Spinal cord (tissue), 10 donors: ENCODE data around the gene CPN2. TPM values are rescaled to one million over a fixed set of nuclear protein-coding genes. Genes with fewer than 3 reads are reported as not detected.

Source experiments
- DNase-seq, 6 donors: peaks; one replicate each; pipeline versions ENCODE4 v3.0.0 to v3.0.0-alpha.2; 2013 to 2015; ENCODE audit warnings: low spot score in 6 of 6, low read depth in 4 of 6
- H3K27ac ChIP-seq: one replicate; pipeline ENCODE4 v1.5.1; 2013; ENCODE audit warnings: low read depth, low read length, control low read depth
- H3K27me3 ChIP-seq: one replicate; pipeline ENCODE4 v1.6.1; 2013; ENCODE audit warnings: low read length; ENCODE audit not compliant: control insufficient read depth, insufficient read depth
- H3K36me3 ChIP-seq: one replicate; pipeline ENCODE4 v1.6.1; 2013; ENCODE audit warnings: low read length; ENCODE audit not compliant: control insufficient read depth, insufficient read depth
- H3K4me1 ChIP-seq: one replicate; pipeline ENCODE4 v1.6.1; 2013; ENCODE audit warnings: low read length; ENCODE audit not compliant: control insufficient read depth, insufficient read depth
- H3K4me3 ChIP-seq: one replicate; pipeline ENCODE4 v1.5.1; 2013; ENCODE audit warnings: low read depth, low read length, control low read depth
- H3K9me3 ChIP-seq: one replicate; pipeline ENCODE4 v1.6.1; 2013; ENCODE audit warnings: low read length; ENCODE audit not compliant: control insufficient read depth, insufficient read depth
- WGBS: methylation state at CpG from one replicate; pipeline ENCODE4 v1.1.5; 2013; ENCODE audit warnings: missing lambda C conversion rate; ENCODE audit not compliant: insufficient coverage; 5-methylcytosine and 5-hydroxymethylcytosine counted together
- polyA plus RNA-seq, 2 donors: library from polyadenylated mRNA; unstranded; fragments of 120-200 nt; gene quantifications; one replicate each; pipeline ENCODE4 v1.2.1, GENCODE V29; 2013; ENCODE audit not compliant: insufficient read length in 2 of 2
- total RNA-seq, 2 donors: library from RNA; depleted of rRNA in 1 of 2; stranded (reverse); fragments of 120-200 nt in 1 of 2; fragments of >200 nt in 1 of 2; gene quantifications; one replicate each; pipeline versions ENCODE4 v1.2.3 to v1.2.4, GENCODE V29; 2013 to 2014
- donor health status: healthy.

CPN2 gene
- total and polyA plus RNA-seq, 4 donors: not detected

DNA sequence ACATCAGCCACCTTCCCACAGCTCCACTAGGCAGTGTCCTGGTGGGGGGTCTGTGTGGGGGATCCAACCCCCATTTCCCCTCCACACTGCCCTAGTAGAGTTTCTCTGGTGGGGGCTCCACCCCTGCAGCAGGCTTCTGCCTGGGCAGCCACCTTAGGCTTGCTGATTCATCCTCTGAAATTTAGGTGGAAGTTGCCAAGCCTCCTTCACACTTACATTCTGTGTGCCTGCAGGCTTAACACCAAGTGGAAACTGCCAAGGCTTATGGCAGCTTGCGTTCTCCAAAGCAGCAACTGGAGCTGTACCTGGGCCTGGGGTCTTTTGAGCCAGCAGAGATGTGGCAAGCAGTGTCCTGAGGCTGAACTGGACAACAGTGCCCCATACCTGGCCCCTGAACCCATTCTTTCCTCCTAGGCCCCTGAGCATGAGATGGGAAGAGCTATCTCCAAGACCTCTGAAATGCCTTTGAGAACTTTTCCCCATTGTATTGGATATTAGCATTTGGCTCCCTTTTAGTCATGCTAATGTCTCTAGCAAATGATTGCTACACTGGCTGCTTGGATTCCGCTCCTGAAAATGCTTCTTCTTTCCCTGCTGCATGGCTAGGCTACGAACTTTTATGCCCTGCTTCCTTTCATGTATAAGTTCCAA is 32.5 kb downstream of the CPN2 start:
- H3K27me3 ChIP-seq: peaks cover 34% of the 10 kb centered on the region
- H3K4me3 ChIP-seq: no peak overlapping the region
- DNase-seq: no peak
- peaks cover 23% of the 10 kb centered on the region for H3K4me1 ChIP-seq
- H3K36me3 ChIP-seq: no peaks in the 10 kb centered on the region
- H3K27ac ChIP-seq: no peak overlapping the region
- WGBS: 85% methylated on average over 3 of the region's 3 CpGs
- H3K9me3 ChIP-seq: peaks cover 3% of the 10 kb centered on the region

DNA sequence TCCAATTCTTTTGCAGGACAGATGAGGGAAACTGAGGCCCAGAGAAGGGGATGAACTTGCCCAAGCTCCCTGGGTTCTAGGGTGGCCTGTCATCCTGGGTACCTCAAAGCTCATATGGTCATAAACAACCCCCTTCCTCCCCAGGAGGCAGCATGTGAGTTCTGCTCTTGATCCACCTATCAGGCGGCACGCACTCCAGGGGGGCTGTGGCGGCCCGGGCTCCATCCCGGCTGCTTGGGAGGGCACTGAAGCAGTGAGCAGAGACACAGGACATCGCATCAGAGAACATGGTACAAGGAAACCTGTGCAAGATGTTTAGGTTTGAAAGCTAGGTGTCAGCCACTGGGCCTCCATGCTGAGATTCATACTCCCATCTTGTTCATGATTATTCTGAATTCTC is 34.2 kb downstream of the CPN2 start:
- WGBS: 88% methylated on average over 6 of the region's 6 CpGs
- peaks cover 32% of the 10 kb centered on the region for H3K4me1 ChIP-seq
- H3K9me3 ChIP-seq: peaks cover 3% of the 10 kb centered on the region
- no peak overlapping the region for H3K27ac ChIP-seq
- no peak for DNase-seq
- no peak overlapping the region for H3K4me3 ChIP-seq
- no peaks in the 10 kb centered on the region for H3K36me3 ChIP-seq
- H3K27me3 ChIP-seq: peaks cover 30% of the 10 kb centered on the region

DNA sequence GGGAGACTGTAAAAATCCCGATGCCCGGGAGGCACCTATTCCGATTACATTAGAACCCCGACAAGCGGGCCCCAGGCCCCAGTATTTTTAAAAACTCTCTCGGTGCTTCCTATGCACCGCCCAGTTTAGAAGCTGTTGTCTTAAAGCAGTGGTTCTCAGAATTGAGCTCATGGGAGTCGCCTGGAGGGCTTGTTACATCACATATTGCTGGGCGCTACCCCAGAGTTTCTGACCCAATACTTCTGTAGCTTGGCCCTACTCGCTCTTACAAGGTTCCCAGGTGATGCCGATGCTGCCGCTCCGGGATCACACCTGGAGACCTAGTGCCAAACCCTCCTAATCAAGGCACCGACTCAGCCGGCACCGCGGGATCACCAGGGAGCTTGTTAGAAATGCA is 35.2 kb downstream of the CPN2 start:
- WGBS: 4% methylated on average over 14 of the region's 17 CpGs
- Histone ChIP-seq H3K9me3 (peaks cover 3% of the 10 kb centered on the region), H3K27ac (no peak overlapping the region), H3K4me3 (peak overlapping the region; percentile 20), H3K27me3 (peaks cover 35% of the 10 kb centered on the region), H3K36me3 (no peaks in the 10 kb centered on the region), H3K4me1 (peaks cover 32% of the 10 kb centered on the region)
- DNase-seq: no peak

DNA sequence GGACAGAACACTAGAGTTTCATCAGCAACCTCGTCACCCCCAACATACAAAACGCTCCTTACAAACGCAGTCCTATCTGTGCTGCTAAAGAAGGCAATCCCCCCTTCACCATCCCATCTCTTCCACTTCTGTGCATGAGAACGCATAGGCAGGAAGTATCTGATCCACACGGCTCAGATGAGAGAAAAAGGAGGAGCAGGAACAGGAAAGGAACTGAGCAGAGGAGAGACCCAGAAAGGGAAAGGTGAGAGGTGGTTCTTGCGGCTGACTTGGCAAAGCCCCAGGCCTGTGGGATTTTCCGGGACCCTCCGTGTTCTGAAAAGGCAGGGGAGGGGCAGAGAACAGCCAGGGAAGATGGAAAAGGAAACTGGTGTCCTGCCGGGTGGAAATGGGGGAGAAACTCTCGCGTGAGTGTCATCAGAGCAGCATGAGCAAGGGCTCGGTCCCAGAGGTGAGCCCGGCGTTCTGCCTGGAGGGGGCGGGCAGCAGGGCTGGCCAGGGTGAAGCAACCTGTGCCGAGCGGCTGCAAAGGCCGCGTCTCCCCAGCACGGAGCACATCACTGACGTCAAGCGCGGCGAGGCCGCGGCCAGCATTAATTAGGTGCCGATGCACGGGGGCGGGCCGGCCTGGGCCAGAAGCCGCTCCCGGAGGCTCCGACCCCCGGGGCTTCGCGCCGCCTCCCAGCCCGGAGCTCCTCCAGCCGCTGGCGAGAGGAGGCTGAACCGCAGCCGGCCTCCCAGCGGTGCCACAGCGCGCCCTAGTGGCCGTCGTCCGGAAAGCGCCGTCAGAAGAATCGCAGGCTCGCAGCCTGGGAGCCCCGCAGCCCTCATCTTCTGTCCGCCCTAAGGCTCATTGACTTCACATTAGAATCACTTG is 35.8 kb downstream of the CPN2 start:
- Histone ChIP-seq H3K4me3 (peak overlapping the region; percentile 43), H3K27ac (peak overlapping the region; percentile 48), H3K27me3 (peaks cover 35% of the 10 kb centered on the region), H3K9me3 (peaks cover 3% of the 10 kb centered on the region), H3K36me3 (no peaks in the 10 kb centered on the region), H3K4me1 (peaks cover 35% of the 10 kb centered on the region)
- WGBS: 3% methylated on average over 54 of the region's 54 CpGs
- DNase-seq: peak; percentile 66 to 95 (median 80)

DNA sequence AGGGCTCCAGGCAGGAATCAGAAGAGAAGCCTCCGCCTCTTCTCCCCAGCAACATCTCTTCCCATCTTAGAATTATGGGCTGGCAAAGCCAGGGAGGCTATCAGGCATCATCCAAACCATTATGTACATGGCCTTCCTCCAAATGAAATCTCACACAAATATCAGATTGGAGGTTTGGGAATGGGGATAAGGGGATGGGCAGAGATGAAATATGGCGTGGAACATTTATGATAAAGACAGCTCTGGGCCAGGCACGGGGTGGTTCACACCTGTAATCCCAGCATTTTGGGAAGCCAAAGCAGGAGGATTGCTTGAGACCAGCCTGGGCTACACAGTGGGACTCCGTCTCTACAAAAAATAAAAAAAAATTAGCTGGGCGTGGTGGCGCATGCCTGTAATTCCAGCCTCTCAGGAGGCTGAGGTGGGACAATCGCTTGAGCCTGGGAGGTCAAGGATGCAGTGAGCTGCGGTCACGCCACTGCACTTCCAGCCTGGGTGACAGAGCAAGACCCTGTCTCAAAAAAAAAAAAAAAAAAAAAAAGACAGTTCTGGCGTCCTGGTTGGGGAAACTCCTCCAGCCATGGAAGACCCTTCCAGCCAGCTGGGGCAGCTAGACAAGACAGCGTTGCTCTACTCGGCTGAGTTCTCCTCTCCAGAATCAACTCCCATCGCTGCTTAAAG is 36.6 kb downstream of the CPN2 start:
- H3K4me3 ChIP-seq: no peak overlapping the region
- peaks cover 35% of the 10 kb centered on the region for H3K27me3 ChIP-seq
- H3K9me3 ChIP-seq: peaks cover 3% of the 10 kb centered on the region
- peak overlapping the region; percentile 48 for H3K27ac ChIP-seq
- no peak for DNase-seq
- 91% methylated on average over 4 of the region's 13 CpGs for WGBS
- H3K4me1 ChIP-seq: peaks cover 38% of the 10 kb centered on the region
- H3K36me3 ChIP-seq: no peaks in the 10 kb centered on the region

DNA sequence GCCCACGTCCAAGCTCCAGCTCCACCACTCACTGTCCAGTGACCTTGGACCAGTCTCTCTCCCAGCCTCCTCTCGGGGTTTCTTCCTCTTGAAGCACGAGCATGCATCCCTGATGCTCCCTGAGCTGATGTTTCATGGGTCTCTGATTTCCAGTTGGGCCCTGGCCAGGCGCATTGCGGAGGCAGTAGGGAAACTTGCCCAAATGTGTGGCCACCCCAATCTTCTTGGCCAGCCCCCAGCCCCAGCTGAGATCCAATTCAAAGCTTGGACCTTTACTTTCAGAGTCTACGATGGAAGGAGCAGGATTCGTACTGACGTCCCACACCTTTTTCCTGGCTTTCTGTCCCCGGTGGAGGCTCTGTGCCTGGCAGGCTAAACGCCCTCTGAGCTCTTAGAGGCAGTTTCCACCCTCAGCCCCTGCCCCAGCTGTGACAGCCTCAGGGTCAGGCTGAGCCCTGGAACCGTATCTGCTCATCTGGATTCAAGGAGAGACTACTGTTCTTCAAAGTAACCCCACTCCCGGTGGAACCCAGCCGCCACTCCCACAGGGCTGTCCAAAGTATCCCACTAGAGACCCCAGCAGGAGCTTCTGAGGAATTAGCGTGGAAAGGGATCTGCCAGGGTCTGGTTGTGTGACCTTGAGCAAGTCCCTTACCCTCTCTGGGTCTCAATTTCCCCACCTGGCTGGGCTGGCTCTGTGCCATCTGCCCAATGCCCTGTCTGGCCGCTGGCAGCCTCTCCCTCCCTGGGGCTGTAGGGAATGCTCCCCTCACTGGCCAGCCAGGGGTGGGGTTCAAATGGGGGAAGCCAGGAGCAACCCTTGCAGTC is 37.4 kb downstream of the CPN2 start:
- H3K36me3 ChIP-seq: no peaks in the 10 kb centered on the region
- 50% methylated on average over 14 of the region's 15 CpGs for WGBS
- peak in 1 of 6 donors; percentile 68 for DNase-seq
- H3K9me3 ChIP-seq: peaks cover 3% of the 10 kb centered on the region
- H3K27ac ChIP-seq: no peak overlapping the region
- H3K4me3 ChIP-seq: no peak overlapping the region
- peaks cover 38% of the 10 kb centered on the region for H3K4me1 ChIP-seq
- peaks cover 35% of the 10 kb centered on the region for H3K27me3 ChIP-seq

DNA sequence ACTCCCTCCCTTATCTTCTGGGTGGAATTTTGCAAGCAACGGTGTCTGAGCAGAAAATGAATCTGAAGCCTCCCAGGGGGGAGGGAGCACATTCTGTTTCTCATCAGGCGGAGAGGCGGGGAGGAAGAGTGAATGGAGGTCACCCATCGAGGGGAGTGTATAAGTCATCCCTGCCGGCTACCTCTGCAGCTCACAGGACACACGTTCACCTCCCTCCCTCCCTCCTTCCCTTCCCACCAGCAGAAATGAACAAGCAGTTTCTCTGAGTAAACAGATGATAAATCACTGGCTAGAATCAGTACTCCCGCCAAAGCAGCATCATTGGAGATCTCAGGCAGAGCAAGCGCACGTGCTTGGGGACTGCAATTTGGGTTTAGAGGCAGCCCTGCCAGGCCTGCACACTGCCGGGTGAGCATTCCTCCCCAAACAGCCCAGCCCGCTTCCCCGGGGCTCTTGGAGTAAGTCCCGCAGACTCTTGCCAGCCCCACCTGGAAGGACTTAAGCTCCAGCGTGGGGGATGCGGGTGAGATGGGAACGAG is 38.3 kb downstream of the CPN2 start:
- H3K36me3 ChIP-seq: no peaks in the 10 kb centered on the region
- DNase-seq: peak in 2 of 6 donors; percentile 81 to 85
- H3K9me3 ChIP-seq: no peaks in the 10 kb centered on the region
- H3K27me3 ChIP-seq: peaks cover 35% of the 10 kb centered on the region
- WGBS: 10% methylated on average over 7 of the region's 16 CpGs
- H3K27ac ChIP-seq: no peak overlapping the region
- no peak overlapping the region for H3K4me3 ChIP-seq
- peaks cover 41% of the 10 kb centered on the region for H3K4me1 ChIP-seq

DNA sequence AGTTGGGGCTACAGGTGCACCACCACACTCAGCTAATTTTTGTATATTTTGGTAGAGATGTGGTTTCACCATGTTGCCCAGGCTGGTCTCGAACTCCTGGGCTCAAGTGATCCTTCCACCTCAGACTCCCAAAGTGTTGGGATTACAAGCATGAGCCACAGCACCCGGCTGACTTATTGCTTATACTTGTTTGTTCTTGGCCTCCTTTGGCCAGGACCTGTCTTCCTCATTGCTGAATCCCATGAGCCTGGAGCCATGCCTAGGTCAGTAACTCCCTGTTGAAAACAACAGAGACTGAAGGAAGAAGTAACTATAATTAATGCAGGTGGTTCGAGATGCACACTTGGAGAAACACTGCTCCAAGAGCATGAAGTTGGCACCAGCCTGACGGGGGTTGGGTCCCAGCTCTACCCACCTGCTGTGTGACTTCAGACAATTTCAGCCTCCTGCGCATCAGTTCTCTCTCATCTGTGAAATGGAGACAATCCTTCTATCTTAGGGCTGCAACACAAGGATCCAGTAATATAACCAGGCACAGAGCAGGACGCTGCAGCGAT is 38.9 kb downstream of the CPN2 start:
- Histone ChIP-seq H3K4me3 (no peak overlapping the region), H3K27me3 (peaks cover 35% of the 10 kb centered on the region), H3K36me3 (no peaks in the 10 kb centered on the region), H3K27ac (no peak overlapping the region), H3K9me3 (no peaks in the 10 kb centered on the region), H3K4me1 (peaks cover 43% of the 10 kb centered on the region)
- DNase-seq: no peak
- 68% methylated on average over 5 of the region's 7 CpGs for WGBS
